ENCODE data around the gene APOBEC2.

DNA sequence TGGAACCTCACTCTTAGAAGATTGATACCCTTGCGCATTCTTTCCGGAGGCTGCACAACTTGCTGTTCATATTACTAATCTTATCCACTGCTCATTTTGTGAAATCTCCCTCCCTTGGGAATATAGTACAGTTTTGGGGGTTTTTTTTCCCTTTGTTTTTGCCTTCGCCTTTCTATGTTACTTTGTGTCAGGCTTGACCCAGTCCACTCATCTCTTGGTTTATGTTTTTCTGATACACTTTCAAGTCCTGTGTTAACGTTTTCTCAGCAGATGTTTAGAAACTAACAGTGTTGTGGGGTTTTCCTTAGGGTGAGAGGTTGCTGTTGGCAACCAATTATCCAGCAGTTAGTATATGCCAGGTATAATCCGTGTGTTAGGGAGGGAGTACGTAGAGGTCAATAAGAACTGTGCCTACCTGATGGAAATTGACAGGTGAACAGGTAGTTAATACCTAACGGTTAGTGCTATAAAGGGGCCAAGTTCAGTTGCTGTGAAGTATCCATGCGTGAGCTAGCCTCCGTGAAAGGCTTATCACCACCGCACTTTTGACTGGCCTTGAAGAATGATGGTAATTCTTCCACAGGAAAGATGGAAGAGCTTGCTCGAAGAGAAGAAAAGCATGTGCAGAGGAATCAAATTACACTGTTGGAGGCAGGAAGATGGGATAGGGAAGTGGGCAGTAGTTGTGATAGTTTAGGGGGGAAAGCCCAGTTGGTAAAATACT, 21.1 kb downstream of the APOBEC2 start:
- TF ChIP-seq, protein P1, sequence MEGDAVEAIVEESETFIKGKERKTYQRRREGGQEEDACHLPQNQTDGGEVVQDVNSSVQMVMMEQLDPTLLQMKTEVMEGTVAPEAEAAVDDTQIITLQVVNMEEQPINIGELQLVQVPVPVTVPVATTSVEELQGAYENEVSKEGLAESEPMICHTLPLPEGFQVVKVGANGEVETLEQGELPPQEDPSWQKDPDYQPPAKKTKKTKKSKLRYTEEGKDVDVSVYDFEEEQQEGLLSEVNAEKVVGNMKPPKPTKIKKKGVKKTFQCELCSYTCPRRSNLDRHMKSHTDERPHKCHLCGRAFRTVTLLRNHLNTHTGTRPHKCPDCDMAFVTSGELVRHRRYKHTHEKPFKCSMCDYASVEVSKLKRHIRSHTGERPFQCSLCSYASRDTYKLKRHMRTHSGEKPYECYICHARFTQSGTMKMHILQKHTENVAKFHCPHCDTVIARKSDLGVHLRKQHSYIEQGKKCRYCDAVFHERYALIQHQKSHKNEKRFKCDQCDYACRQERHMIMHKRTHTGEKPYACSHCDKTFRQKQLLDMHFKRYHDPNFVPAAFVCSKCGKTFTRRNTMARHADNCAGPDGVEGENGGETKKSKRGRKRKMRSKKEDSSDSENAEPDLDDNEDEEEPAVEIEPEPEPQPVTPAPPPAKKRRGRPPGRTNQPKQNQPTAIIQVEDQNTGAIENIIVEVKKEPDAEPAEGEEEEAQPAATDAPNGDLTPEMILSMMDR (conservative IDR thresholded peaks at IDR 0.05), result no peak
- TF ChIP-seq ZFX (IDR thresholded peaks at IDR 0.05), result no peak
